PFSK-1 (cell line): ENCODE data around the gene LRRC71.

ENCODE experiments used
- FOXP2 ChIP-seq: optimal IDR thresholded peaks from 2 replicates; pipeline ENCODE3; 2011; ENCODE audit warnings: borderline replicate concordance, control low read depth, inconsistent platforms; ENCODE audit not compliant: insufficient read depth; ENCODE audit errors: extremely low read length, extremely low read depth
- POLR2AphosphoS5 ChIP-seq: IDR thresholded peaks from 2 replicates; pipeline ENCODE4 v1.6.1; 2012; ENCODE audit warnings: low read depth, mild to moderate bottlenecking, control low read depth, low read length, moderate library complexity
- SIN3A ChIP-seq: IDR thresholded peaks from 2 replicates; pipeline ENCODE4 v1.6.1; 2012; ENCODE audit warnings: mild to moderate bottlenecking, low read length, moderate library complexity, borderline replicate concordance; ENCODE audit not compliant: insufficient read depth
- TAF1 ChIP-seq: IDR thresholded peaks from 2 replicates; pipeline ENCODE4 v1.6.1; 2012; ENCODE audit warnings: low read length, control low read depth, borderline replicate concordance; ENCODE audit not compliant: insufficient read depth
- TF ChIP-seq, protein P1 (sequence below), 2 experiments: IDR thresholded peaks; 2 replicates each; pipeline versions ENCODE4 v1.6.1 to v1.8.0; 2011 to 2012; ENCODE audit warnings: low read depth in 2 of 2, low read length in 2 of 2, control low read depth in 1 of 2, inconsistent platforms in 1 of 2, mild to moderate bottlenecking in 1 of 2, moderate library complexity in 1 of 2; ENCODE audit not compliant: insufficient read depth in 1 of 2

The LRRC71 gene

DNA sequence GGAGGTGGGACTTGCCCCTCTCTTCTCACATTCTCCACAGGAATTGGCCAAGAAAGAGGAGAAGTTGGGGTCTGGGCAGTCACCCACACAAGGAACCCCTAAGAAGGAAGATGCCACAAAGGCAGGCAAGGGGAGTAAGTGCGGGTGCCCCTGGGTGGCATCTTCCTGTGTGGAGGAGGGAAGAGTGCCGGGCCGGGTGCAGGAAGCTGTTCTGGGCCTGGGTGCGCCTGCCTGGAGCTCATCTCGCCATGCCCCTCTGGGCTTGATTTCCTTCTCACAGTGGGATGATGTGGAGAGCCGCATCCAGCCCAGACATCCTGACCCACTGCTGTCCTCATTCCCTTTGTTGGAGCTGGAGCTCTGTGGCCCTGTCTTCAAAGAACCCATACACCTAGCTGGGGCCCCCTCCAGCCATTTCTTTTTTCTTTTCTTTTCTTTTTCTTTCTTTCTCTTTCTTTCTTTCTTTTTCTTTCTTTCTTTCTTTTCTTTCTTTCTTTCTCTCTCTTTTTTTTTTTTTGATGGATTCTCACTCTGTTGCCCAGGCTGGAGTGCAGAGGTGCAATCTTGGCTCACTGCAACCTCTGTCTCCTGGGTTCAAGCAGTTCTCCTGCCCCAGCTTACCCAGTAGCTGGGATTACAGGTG is 9.3 kb downstream of the LRRC71 start:
- no peak for TF ChIP-seq TAF1
- TF ChIP-seq, protein P1, sequence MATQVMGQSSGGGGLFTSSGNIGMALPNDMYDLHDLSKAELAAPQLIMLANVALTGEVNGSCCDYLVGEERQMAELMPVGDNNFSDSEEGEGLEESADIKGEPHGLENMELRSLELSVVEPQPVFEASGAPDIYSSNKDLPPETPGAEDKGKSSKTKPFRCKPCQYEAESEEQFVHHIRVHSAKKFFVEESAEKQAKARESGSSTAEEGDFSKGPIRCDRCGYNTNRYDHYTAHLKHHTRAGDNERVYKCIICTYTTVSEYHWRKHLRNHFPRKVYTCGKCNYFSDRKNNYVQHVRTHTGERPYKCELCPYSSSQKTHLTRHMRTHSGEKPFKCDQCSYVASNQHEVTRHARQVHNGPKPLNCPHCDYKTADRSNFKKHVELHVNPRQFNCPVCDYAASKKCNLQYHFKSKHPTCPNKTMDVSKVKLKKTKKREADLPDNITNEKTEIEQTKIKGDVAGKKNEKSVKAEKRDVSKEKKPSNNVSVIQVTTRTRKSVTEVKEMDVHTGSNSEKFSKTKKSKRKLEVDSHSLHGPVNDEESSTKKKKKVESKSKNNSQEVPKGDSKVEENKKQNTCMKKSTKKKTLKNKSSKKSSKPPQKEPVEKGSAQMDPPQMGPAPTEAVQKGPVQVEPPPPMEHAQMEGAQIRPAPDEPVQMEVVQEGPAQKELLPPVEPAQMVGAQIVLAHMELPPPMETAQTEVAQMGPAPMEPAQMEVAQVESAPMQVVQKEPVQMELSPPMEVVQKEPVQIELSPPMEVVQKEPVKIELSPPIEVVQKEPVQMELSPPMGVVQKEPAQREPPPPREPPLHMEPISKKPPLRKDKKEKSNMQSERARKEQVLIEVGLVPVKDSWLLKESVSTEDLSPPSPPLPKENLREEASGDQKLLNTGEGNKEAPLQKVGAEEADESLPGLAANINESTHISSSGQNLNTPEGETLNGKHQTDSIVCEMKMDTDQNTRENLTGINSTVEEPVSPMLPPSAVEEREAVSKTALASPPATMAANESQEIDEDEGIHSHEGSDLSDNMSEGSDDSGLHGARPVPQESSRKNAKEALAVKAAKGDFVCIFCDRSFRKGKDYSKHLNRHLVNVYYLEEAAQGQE (IDR thresholded peaks at IDR 0.05; ENCODE audit: insufficient read depth in 1 of 2, low read depth in 2 of 2, low read length in 2 of 2): no peak
- TF ChIP-seq FOXP2: no peak
- no peak for TF ChIP-seq SIN3A
- TF ChIP-seq POLR2AphosphoS5: no peak

GRCh38 chr1:156930483-156930882 is 10.1 kb downstream of the LRRC71 start:
- TF ChIP-seq TAF1 (no peak), POLR2AphosphoS5 (no peak), FOXP2 (no peak), SIN3A (no peak)
- TF ChIP-seq, protein P1 (IDR thresholded peaks at IDR 0.05; ENCODE audit: insufficient read depth in 1 of 2, low read depth in 2 of 2, low read length in 2 of 2): no peak

GRCh38 chr1:156931211-156931952 is 10.9 kb downstream of the LRRC71 start:
- TF ChIP-seq POLR2AphosphoS5 (no peak), TAF1 (no peak), FOXP2 (no peak), SIN3A (no peak)
- TF ChIP-seq, protein P1 (IDR thresholded peaks at IDR 0.05; ENCODE audit: insufficient read depth in 1 of 2, low read depth in 2 of 2, low read length in 2 of 2): no peak

GRCh38 chr1:156931974-156932710 is 11.7 kb downstream of the LRRC71 start:
- no peak for TF ChIP-seq SIN3A
- no peak for TF ChIP-seq POLR2AphosphoS5
- TF ChIP-seq TAF1: no peak
- no peak for TF ChIP-seq FOXP2
- TF ChIP-seq, protein P1 (IDR thresholded peaks at IDR 0.05; ENCODE audit: insufficient read depth in 1 of 2, low read depth in 2 of 2, low read length in 2 of 2): no peak
